Endometrial microvascular endothelial cells (primary cell): ENCODE data around the gene RPL22. TPM values are rescaled to one million over a fixed set of nuclear protein-coding genes. Genes with fewer than 3 reads are reported as not detected.

Experiments used
- in situ Hi-C: cut with HindIII; loops from 2 replicates; pipeline ENCODE4 v1.10.0; 2017; ENCODE audit warnings: low sequenced_read_pairs, low pct_unique_long_range_greater_than_20kb; ENCODE audit errors: inconsistent ontology term
- total RNA-seq: library from RNA; depleted of rRNA; stranded (reverse); fragments of >200 nt; gene quantifications from one replicate; pipeline ENCODE4 v1.2.3, GENCODE V29; 2015; ENCODE audit errors: inconsistent ontology term

Gene RPL22
- total RNA-seq, 1 donor from 2014 or later = 108 TPM

DNA sequence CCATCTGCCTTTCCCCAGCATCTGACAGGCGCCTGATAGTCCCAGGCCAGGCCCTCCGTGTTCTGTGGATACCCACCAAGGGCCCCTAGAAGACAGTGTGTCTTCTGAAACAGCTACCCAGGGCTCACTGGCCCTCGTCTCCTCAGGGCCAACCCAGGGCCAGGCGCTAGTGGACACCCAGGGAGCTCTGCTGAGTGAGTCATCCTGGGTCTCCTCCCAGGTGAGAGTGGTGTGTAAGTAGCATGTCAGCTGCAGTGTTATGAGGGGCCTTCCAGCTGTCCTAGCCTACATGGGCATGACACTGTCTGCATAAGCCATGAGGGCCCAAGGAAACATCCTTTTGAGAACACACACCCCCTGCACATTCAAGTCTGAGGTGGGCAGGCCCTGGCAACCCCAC lies 56.0 kb downstream of the RPL22 start:
- in situ Hi-C loops = no loop called here

DNA sequence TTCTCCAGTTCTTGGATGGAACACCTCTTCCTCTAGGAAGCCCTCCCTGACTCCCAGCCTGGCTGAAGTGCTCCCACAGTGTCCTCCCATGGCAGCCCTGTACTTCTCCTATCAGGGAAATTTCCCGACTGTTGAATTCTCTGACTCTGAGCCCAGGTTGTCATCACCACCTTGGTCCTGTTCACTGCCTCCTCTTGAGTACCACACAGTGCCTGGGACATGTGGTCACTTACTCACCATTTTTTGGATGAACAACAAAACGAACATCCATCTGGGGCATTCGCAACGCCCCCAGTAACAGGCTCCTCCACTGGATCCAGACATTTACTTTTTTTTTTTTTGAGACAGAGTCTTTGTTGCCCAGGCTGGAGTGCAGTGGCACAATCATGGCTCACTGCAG lies 56.7 kb downstream of the RPL22 start:
- in situ Hi-C loops = no loop called here

DNA sequence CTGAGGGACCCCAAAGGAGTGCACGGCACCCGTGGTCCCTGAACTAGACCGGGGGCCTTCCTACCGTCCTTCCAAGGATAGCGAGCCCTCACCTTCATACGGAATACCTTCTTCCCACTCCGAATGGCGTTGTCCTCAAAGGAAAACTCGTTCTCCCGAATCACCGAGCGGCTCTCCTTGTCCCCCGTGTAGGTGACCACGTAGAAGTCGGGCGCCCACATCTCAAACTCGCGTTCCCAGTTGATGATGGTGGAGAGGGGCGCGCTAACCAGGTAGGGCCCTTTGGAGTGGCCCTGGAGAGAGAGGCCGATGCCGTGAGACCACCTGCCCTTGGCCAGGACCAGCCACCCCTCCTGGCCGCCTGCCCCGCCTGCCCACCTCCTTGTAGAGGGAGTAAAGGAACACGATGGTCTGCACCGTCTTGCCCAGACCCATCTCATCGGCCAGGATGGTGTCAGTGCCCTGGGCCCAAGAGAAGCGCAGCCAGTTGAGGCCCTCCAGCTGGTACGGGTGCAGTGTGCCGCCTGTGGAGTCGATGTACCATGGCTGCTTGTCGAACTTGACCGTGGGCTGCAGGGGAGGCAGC lies 57.3 kb downstream of the RPL22 start:
- in situ Hi-C loops = no loop called here

DNA sequence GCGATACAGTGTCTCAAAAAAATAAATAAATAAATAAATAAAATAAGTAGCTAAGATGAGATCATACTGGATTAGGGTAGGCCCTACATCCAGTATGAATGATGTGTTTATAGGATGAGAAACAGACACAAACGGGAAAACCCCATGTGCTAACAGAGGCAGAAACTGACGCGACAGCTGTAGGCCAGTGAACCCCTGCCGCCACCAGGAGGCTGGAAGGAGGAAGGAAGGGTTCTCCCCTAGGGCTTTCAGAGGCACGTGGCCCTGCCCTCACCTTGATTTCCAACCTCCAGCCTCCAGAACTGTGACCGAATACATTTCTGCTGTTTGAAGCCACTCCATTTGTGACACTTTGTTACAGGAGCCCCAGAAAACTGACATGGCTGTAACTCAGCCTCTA lies 57.8 kb downstream of the RPL22 start:
- in situ Hi-C loops = no loop called here

GRCh38 chr1:6140413-6140812 lies 59.0 kb downstream of the RPL22 start:
- in situ Hi-C loops = no loop called here

DNA sequence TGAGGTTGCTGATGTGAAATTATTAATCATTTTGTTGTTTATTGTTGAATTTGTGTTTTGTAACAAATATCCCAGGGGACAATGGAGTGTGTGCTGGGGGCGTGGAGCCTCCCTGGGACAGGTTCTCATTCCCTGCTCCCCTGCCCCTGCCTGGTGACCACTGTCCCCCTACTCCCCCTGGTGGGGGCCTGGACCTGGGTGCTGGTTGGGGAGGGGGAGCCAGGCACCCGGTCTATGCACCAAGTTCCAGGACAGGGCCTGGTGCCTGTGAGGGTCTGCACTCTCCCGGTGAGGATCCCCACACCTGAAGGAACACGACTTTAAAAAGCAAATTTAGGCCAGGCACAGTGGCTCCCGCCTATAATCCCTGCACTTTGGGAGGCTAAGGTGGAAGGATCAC lies 61.6 kb downstream of the RPL22 start:
- in situ Hi-C loops = loop anchor here (10.0 kb wide), 1 partner anchor 63 kb away; no protein-coding TSS in a partner anchor

GRCh38 chr1:6136516-6137220 lies 62.7 kb downstream of the RPL22 start:
- in situ Hi-C loops = loop anchor here (10.0 kb wide), 1 partner anchor 62 kb away; no protein-coding TSS in a partner anchor

Other genes starting within 250 kb of the RPL22 start
- 4.2 TPM for gene NPHP4, start 207.2 kb downstream of the RPL22 start, total RNA-seq
- 4.2 TPM for gene KCNAB2, start 153.7 kb downstream of the RPL22 start, total RNA-seq
- not detected for gene CHD5, start 19.3 kb downstream of the RPL22 start, total RNA-seq
- 13.6 TPM for gene RNF207, start 6.5 kb upstream of the RPL22 start, total RNA-seq
- gene ICMT, start 36.4 kb upstream of the RPL22 start, total RNA-seq = 140 TPM
- gene HES3, start 44.6 kb upstream of the RPL22 start, total RNA-seq = not detected
- 2.2 TPM for gene GPR153, start 61.5 kb upstream of the RPL22 start, total RNA-seq
- 101 TPM for gene ACOT7, start 194.2 kb upstream of the RPL22 start, total RNA-seq
- gene HES2, start 220.3 kb upstream of the RPL22 start, total RNA-seq = 31.5 TPM
- 0.46 TPM for gene ESPN, start 225.2 kb upstream of the RPL22 start, total RNA-seq